AG08396 (cell line): ENCODE data around the gene EPB41L4B.
A peak's percentile ranks its signal among the peaks of the same experiment; 100 is the strongest.
"Not testable (repeated sequence)": the region's sequence is repeated elsewhere in the genome, so short reads cannot be mapped to it uniquely, and the experiment has no call there.

ENCODE experiments used
- DNase-seq: peaks from one replicate; pipeline ENCODE4 v3.0.0; 2012; ENCODE audit warnings: low spot score, mixed read lengths

EPB41L4B gene

GRCh38 chr9:109320742-109321448 lies at the start of gene EPB41L4B:
Gene EPB41L4B (minus strand): TSS chr9:109321059. CDS start chr9:109320446, 613 bp downstream.
- DNase-seq, result peak; percentile 88

GRCh38 chr9:109369285-109369684 lies 48.4 kb upstream of the EPB41L4B start:
- no peak for DNase-seq

- DNase-seq, result no peak
These were observed 39.9 kb upstream of the EPB41L4B start for GRCh38 chr9:109360771-109361170.

GRCh38 chr9:109358968-109359603 lies 38.2 kb upstream of the EPB41L4B start:
- DNase-seq, result not testable (repeated sequence)

GRCh38 chr9:109355564-109356297 lies 34.9 kb upstream of the EPB41L4B start:
- no peak for DNase-seq

GRCh38 chr9:109354190-109354589 lies 33.3 kb upstream of the EPB41L4B start:
- no peak for DNase-seq

GRCh38 chr9:109351032-109351431 lies 30.2 kb upstream of the EPB41L4B start:
- DNase-seq, result no peak

GRCh38 chr9:109349421-109349846 lies 28.6 kb upstream of the EPB41L4B start:
- peak; percentile 73 for DNase-seq

- DNase-seq, result no peak
These were observed 26.0 kb upstream of the EPB41L4B start for GRCh38 chr9:109346904-109347303.

- no peak for DNase-seq
These were observed 24.0 kb upstream of the EPB41L4B start for GRCh38 chr9:109344866-109345265.

- no peak for DNase-seq
These were observed 22.0 kb upstream of the EPB41L4B start for GRCh38 chr9:109342878-109343277.

GRCh38 chr9:109341561-109341960 lies 20.7 kb upstream of the EPB41L4B start:
- DNase-seq, result no peak

- not testable (repeated sequence) for DNase-seq
These were observed 20.1 kb upstream of the EPB41L4B start for GRCh38 chr9:109340979-109341378.

GRCh38 chr9:109336409-109336808 lies 15.6 kb upstream of the EPB41L4B start:
- DNase-seq, result no peak

GRCh38 chr9:109335929-109336328 lies 15.1 kb upstream of the EPB41L4B start:
- no peak for DNase-seq

GRCh38 chr9:109335121-109335520 lies 14.3 kb upstream of the EPB41L4B start:
- DNase-seq, result no peak

GRCh38 chr9:109331353-109331752 lies 10.5 kb upstream of the EPB41L4B start:
- DNase-seq, result no peak

- no peak for DNase-seq
These were observed 8.9 kb upstream of the EPB41L4B start for GRCh38 chr9:109329638-109330258.

GRCh38 chr9:109328978-109329637 lies 8.2 kb upstream of the EPB41L4B start:
- peak; percentile 76 for DNase-seq

GRCh38 chr9:109325089-109325488 lies 4.2 kb upstream of the EPB41L4B start:
- DNase-seq, result no peak

GRCh38 chr9:109323771-109324170 lies 2.9 kb upstream of the EPB41L4B start:
- DNase-seq, result no peak

- DNase-seq, result no peak
These were observed 868 bp upstream of the EPB41L4B start for GRCh38 chr9:109321727-109322126.
